Measurements from ENCODE around the gene HEMK1. TPM values are rescaled to one million over a fixed set of nuclear protein-coding genes. Genes with fewer than 3 reads are reported as not detected.

The HEMK1 gene
- total RNA-seq, 1 experiment from 2014 or later = 22.2 TPM

DNA sequence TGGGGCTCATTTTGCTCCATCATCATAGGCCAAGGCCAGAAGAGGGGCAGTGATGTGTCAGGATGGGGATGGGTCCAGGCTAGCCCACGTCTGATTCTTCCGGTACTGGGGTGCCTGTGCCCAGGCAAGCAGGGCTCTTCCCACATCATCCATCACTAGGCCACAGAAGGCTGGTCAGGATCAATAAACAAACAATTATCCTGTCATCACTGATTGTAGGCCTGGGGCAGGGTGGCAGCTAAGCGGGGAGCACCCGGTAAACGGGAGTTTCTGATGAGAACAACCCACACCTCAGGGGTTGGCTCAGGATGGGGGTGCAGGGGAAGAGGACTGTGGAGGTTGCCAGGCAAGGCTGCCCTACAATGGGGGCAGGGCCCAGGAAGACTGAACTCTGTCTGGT, 47.8 kb upstream of the HEMK1 start:
- H3K27me3 ChIP-seq (ENCODE audit: low read length) = peaks cover 9% of the 10 kb centered on the region; the same call in 1 of the 2 replicates
- no peaks in the 10 kb centered on the region for H3K9me3 ChIP-seq (ENCODE audit: low read length)
- H3K4me2 ChIP-seq (ENCODE audit: low read length) = no peak overlapping the region
- no peaks in the 10 kb centered on the region for H3K36me3 ChIP-seq (ENCODE audit: low read depth, low read length)
- CTCF ChIA-PET = no interaction called here
- H3K9ac ChIP-seq (ENCODE audit: low read length) = no peak overlapping the region
- no peak overlapping the region for H2AFZ ChIP-seq (ENCODE audit: low read length)
- ATAC-seq (no peak), DNase-seq (no peak)
- no peaks in the 10 kb centered on the region for H4K20me1 ChIP-seq (ENCODE audit: low read length)
- H3K79me2 ChIP-seq (ENCODE audit: low read length) = no peaks in the 10 kb centered on the region
- no peaks in the 10 kb centered on the region for H3K4me1 ChIP-seq (ENCODE audit: insufficient read depth, low read length)
- POLR2A ChIA-PET (ENCODE audit: unreplicated experiment) = no interaction called here
- TF ChIP-seq EZH2 (IDR thresholded peaks at IDR 0.05; ENCODE audit: low read length, unreplicated experiment) (no peak), EZH2phosphoT487 (IDR thresholded peaks at IDR 0.05; ENCODE audit: borderline replicate concordance, low read length) (no peak)
- TF ChIP-seq, protein P1, sequence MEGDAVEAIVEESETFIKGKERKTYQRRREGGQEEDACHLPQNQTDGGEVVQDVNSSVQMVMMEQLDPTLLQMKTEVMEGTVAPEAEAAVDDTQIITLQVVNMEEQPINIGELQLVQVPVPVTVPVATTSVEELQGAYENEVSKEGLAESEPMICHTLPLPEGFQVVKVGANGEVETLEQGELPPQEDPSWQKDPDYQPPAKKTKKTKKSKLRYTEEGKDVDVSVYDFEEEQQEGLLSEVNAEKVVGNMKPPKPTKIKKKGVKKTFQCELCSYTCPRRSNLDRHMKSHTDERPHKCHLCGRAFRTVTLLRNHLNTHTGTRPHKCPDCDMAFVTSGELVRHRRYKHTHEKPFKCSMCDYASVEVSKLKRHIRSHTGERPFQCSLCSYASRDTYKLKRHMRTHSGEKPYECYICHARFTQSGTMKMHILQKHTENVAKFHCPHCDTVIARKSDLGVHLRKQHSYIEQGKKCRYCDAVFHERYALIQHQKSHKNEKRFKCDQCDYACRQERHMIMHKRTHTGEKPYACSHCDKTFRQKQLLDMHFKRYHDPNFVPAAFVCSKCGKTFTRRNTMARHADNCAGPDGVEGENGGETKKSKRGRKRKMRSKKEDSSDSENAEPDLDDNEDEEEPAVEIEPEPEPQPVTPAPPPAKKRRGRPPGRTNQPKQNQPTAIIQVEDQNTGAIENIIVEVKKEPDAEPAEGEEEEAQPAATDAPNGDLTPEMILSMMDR (conservative IDR thresholded peaks at IDR 0.05; ENCODE audit: low read depth, low read length) = no peak
- BruUV-seq (replicated peaks) = no TSS peak
- no peak overlapping the region for H3K4me3 ChIP-seq (ENCODE audit: low read length)
- H3K27ac ChIP-seq (ENCODE audit: low read length) = no peak overlapping the region
- no peaks in the 10 kb centered on the region for H3F3A ChIP-seq (ENCODE audit: low read length, unreplicated experiment)
- no peaks in the 10 kb centered on the region for H3K9me2 ChIP-seq (replicated peaks; ENCODE audit: low read length)
- intact Hi-C loops (cut with micrococcal nuclease) = no loop called here

GRCh38 chr3:50523279-50523811, 46.0 kb upstream of the HEMK1 start:
- ATAC-seq (no peak), DNase-seq (no peak)
- Histone ChIP-seq H3F3A (ENCODE audit: low read length, unreplicated experiment) (no peaks in the 10 kb centered on the region), H3K4me3 (ENCODE audit: low read length) (no peak overlapping the region), H3K9ac (ENCODE audit: low read length) (no peak overlapping the region), H4K20me1 (ENCODE audit: low read length) (no peaks in the 10 kb centered on the region), H3K9me3 (ENCODE audit: low read length) (no peaks in the 10 kb centered on the region), H3K4me1 (ENCODE audit: insufficient read depth, low read length) (no peaks in the 10 kb centered on the region), H3K27ac (ENCODE audit: low read length) (no peak overlapping the region), H3K27me3 (ENCODE audit: low read length) (peaks cover 9% of the 10 kb centered on the region; the same call in 1 of the 2 replicates), H3K9me2 (replicated peaks; ENCODE audit: low read length) (no peaks in the 10 kb centered on the region), H3K4me2 (ENCODE audit: low read length) (no peak overlapping the region), H3K79me2 (ENCODE audit: low read length) (no peaks in the 10 kb centered on the region), H2AFZ (ENCODE audit: low read length) (no peak overlapping the region), H3K36me3 (ENCODE audit: low read depth, low read length) (no peaks in the 10 kb centered on the region)
- ChIA-PET POLR2A (ENCODE audit: unreplicated experiment) (no interaction called here), CTCF (interaction anchor here (0.6 kb wide), 1 partner anchor 71 kb away, joined by 10 read pairs; no protein-coding TSS in a partner anchor)
- no peak for TF ChIP-seq EZH2 (IDR thresholded peaks at IDR 0.05; ENCODE audit: low read length, unreplicated experiment)
- TF ChIP-seq, protein P1 (conservative IDR thresholded peaks at IDR 0.05; ENCODE audit: low read depth, low read length) = no peak
- TF ChIP-seq EZH2phosphoT487 (IDR thresholded peaks at IDR 0.05; ENCODE audit: borderline replicate concordance, low read length) = no peak
- intact Hi-C loops (cut with micrococcal nuclease) = no loop called here
- BruUV-seq (replicated peaks) = no TSS peak

DNA sequence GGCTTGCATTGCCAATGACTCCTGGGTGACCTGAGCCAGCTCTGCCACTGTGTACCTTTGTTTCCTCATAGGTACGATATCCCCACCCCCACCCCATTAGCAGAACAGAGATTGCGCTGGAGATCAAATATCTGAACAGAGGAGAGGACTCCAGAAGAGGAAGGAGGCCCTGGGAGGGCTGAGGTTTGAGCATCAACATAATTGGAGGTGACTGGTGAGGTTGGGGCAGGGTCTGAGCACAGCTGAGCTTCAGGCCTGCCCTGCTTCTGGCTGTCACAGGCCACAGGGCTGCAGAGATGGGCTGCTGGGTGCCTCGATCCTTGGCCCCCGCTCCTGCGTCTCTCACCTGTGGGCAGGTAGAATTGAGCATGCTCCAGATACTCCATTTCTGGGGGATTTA, 44.6 kb upstream of the HEMK1 start:
- Histone ChIP-seq H2AFZ (ENCODE audit: low read length) (no peak overlapping the region), H4K20me1 (ENCODE audit: low read length) (no peaks in the 10 kb centered on the region), H3F3A (ENCODE audit: low read length, unreplicated experiment) (no peaks in the 10 kb centered on the region), H3K79me2 (ENCODE audit: low read length) (no peaks in the 10 kb centered on the region), H3K9me3 (ENCODE audit: low read length) (no peaks in the 10 kb centered on the region), H3K36me3 (ENCODE audit: low read depth, low read length) (no peaks in the 10 kb centered on the region), H3K4me3 (ENCODE audit: low read length) (no peak overlapping the region), H3K4me2 (ENCODE audit: low read length) (no peak overlapping the region), H3K9me2 (replicated peaks; ENCODE audit: low read length) (no peaks in the 10 kb centered on the region), H3K27me3 (ENCODE audit: low read length) (peaks cover 11% of the 10 kb centered on the region; the same call in 1 of the 2 replicates), H3K4me1 (ENCODE audit: insufficient read depth, low read length) (no peaks in the 10 kb centered on the region), H3K9ac (ENCODE audit: low read length) (no peak overlapping the region), H3K27ac (ENCODE audit: low read length) (no peak overlapping the region)
- ChIA-PET POLR2A (ENCODE audit: unreplicated experiment) (no interaction called here), CTCF (no interaction called here)
- no peak for ATAC-seq
- BruUV-seq (replicated peaks) = no TSS peak
- intact Hi-C loops (cut with micrococcal nuclease) = no loop called here
- TF ChIP-seq, protein P1 (conservative IDR thresholded peaks at IDR 0.05; ENCODE audit: low read depth, low read length) = no peak
- no peak for DNase-seq
